DND-41 (cell line): ENCODE measurements around the gene DLST.

Source experiments
- ATAC-seq: fragments of 200-7000 bp; cut with Tn5 transposase; 3 replicates; pipeline ENCODE4 v1.9.1; 2021; ENCODE audit warnings: low read depth; ENCODE audit not compliant: insufficient read depth
- DNase-seq: peaks from one replicate; pipeline ENCODE4 v3.0.0-alpha.2; 2020
- H2AFZ ChIP-seq: 2 replicates; pipeline ENCODE4 v1.6.0; 2012; ENCODE audit warnings: low read depth, low read length
- H3K27ac ChIP-seq: 2 replicates; pipeline ENCODE4 v1.5.1; 2012; ENCODE audit warnings: low read length, inconsistent platforms
- H3K27me3 ChIP-seq: fragments of 200-600 bp; sonication (generic); 2 replicates; pipeline ENCODE4 v1.6.0; 2012; ENCODE audit warnings: low read length, mild to moderate bottlenecking, inconsistent platforms; ENCODE audit not compliant: insufficient read depth, poor library complexity
- H3K36me3 ChIP-seq: 2 replicates; pipeline ENCODE4 v1.5.1; 2012; ENCODE audit warnings: low read length, inconsistent platforms; ENCODE audit not compliant: insufficient read depth
- H3K4me1 ChIP-seq: 2 replicates; pipeline ENCODE4 v1.5.1; 2012; ENCODE audit warnings: mild to moderate bottlenecking, low read length; ENCODE audit not compliant: insufficient read depth
- H3K4me2 ChIP-seq: 2 replicates; pipeline ENCODE4 v1.6.0; 2012; ENCODE audit warnings: mild to moderate bottlenecking, moderate library complexity, low read length, inconsistent platforms; ENCODE audit not compliant: insufficient read depth
- H3K4me3 ChIP-seq, 2 experiments: fragments of 200-600 bp in 1 of 2; shearing (Covaris generic) in 1 of 2; 2 replicates each; pipeline ENCODE4 v1.5.1; 2012 to 2016; ENCODE audit warnings: inconsistent platforms in 2 of 2, low read length in 2 of 2, mild to moderate bottlenecking in 2 of 2, low read depth in 1 of 2, moderate library complexity in 1 of 2
- H3K79me2 ChIP-seq: 2 replicates; pipeline ENCODE4 v1.6.0; 2012; ENCODE audit warnings: low read length, inconsistent platforms; ENCODE audit not compliant: insufficient read depth
- H3K9ac ChIP-seq: 2 replicates; pipeline ENCODE4 v1.6.0; 2012; ENCODE audit warnings: low read depth, mild to moderate bottlenecking, inconsistent platforms, low read length, moderate library complexity
- H3K9me3 ChIP-seq: 2 replicates; pipeline ENCODE4 v1.5.1; 2012; ENCODE audit warnings: low read length, moderate library complexity, mild to moderate bottlenecking, inconsistent platforms; ENCODE audit not compliant: insufficient read depth, severe bottlenecking
- H4K20me1 ChIP-seq: 2 replicates; pipeline ENCODE4 v1.6.0; 2012; ENCODE audit warnings: low read length; ENCODE audit not compliant: insufficient read depth
- CTCF ChIP-seq: IDR thresholded peaks from 2 replicates; pipeline ENCODE4 v1.5.1; 2012; ENCODE audit warnings: borderline replicate concordance, low read length, moderate library complexity, mild to moderate bottlenecking; ENCODE audit not compliant: poor library complexity, severe bottlenecking; ENCODE audit errors: extremely low read depth
- EZH2 ChIP-seq: IDR thresholded peaks from 3 replicates; pipeline ENCODE4 v1.6.1; 2012; ENCODE audit warnings: borderline replicate concordance, low read depth, mild to moderate bottlenecking, moderate library complexity, low read length, inconsistent platforms; ENCODE audit not compliant: severe bottlenecking

Gene DLST

GRCh38 chr14:74856366-74856765 lies 25.4 kb upstream of the DLST start:
- no peak overlapping the region for H3K27ac ChIP-seq
- H3K9ac ChIP-seq = no peak overlapping the region
- no peaks in the 10 kb centered on the region for H3K79me2 ChIP-seq
- no peak for ATAC-seq
- no peak overlapping the region for H3K4me3 ChIP-seq
- no peak for DNase-seq
- no peaks in the 10 kb centered on the region for H3K4me1 ChIP-seq
- peaks cover 8% of the 10 kb centered on the region; the same call in 1 of the 2 replicates for H3K36me3 ChIP-seq
- H4K20me1 ChIP-seq = no peaks in the 10 kb centered on the region
- H2AFZ ChIP-seq = no peak overlapping the region
- TF ChIP-seq CTCF (no peak), EZH2 (no peak)
- no peaks in the 10 kb centered on the region for H3K9me3 ChIP-seq
- H3K27me3 ChIP-seq = no peaks in the 10 kb centered on the region
- H3K4me2 ChIP-seq = no peak overlapping the region

GRCh38 chr14:74858022-74858421 lies 23.7 kb upstream of the DLST start:
- ATAC-seq (no peak), DNase-seq (no peak)
- Histone ChIP-seq H3K36me3 (peaks cover 8% of the 10 kb centered on the region; the same call in 1 of the 2 replicates), H2AFZ (no peak overlapping the region), H3K4me1 (no peaks in the 10 kb centered on the region), H4K20me1 (no peaks in the 10 kb centered on the region), H3K27ac (no peak overlapping the region), H3K4me2 (no peak overlapping the region), H3K9me3 (no peaks in the 10 kb centered on the region), H3K4me3 (no peak overlapping the region), H3K9ac (no peak overlapping the region), H3K27me3 (no peaks in the 10 kb centered on the region), H3K79me2 (no peaks in the 10 kb centered on the region)
- TF ChIP-seq EZH2 (no peak), CTCF (no peak)

- no peaks in the 10 kb centered on the region for H3K4me1 ChIP-seq
- ATAC-seq (no peak), DNase-seq (no peak)
- H3K4me2 ChIP-seq = no peak overlapping the region
- H3K9me3 ChIP-seq = no peaks in the 10 kb centered on the region
- H4K20me1 ChIP-seq = no peaks in the 10 kb centered on the region
- no peak overlapping the region for H3K27ac ChIP-seq
- H3K36me3 ChIP-seq = peaks cover 7% of the 10 kb centered on the region; the same call in 1 of the 2 replicates
- H3K79me2 ChIP-seq = no peaks in the 10 kb centered on the region
- H2AFZ ChIP-seq = no peak overlapping the region
- TF ChIP-seq CTCF = no peak
- TF ChIP-seq EZH2 = no peak
- no peak overlapping the region for H3K9ac ChIP-seq
- no peaks in the 10 kb centered on the region for H3K27me3 ChIP-seq
- H3K4me3 ChIP-seq = no peak overlapping the region
These were observed 21.8 kb upstream of the DLST start for GRCh38 chr14:74859757-74860552.
